NCI-H510A (cell line): ENCODE measurements around the gene PHAF1.

Experiments
- DNase-seq: peaks from one replicate; lab custom pipeline; 2025; lab: John Stamatoyannopoulos, UW

Gene PHAF1

DNA sequence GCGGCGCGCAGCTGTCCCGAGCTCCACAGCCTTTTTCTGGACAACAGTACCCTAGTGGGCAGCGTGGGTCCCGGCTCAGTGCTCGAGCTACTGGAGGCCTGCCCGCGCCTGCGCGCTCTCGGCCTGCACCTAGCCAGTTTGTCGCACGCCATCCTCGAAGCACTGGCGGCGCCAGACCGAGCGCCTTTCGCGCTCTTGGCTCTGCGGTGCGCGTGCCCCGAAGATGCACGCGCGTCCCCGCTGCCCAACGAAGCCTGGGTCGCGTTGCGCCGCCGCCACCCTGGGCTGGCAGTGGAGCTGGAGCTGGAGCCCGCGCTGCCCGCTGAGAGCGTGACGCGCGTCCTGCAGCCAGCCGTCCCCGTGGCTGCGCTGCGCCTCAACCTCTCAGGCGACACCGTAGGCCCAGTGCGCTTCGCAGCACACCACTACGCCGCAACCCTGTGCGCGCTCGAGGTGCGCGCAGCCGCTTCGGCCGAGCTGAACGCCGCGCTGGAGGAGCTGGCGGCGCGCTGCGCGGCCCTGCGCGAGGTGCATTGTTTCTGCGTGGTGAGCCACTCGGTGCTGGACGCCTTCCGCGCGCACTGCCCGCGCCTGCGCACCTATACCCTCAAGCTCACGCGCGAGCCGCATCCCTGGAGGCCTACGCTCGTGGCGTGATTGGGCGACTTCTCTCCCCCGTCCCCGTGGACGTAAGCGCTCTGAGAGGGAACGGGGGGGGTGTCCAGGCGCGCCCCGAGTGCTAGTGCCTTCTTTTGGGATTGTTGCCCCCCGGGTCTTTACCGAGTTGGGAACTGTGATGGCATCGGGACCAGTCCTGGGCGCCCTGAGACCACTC, 53.6 kb downstream of the PHAF1 start:
- no peak for DNase-seq

DNA sequence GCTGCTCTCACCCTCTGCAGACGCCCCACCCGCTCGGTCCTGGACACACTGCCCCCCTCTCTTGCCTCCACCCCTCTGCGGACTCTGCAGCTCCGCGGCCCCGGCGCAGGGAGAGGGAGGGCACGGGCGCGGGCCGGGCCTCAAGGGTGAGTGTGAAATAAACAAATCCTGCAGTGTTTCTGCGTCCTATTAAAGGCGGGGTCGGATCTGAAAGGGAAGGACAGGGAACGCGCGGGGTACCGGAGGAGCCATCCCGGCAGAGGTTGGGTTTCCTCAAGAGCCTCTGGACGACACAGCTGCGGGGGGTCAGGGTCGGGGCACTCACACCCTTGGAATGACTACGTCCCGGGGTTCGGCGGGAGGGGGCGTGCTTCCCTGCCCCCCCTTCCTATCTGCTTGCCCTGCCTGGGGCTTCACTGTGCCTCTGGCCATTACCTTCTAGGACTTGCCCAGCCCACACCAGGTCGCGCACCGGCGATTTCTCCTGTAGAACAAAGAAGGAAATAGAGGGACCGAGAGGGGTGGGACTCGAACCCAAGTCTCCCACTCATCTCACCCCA, 54.3 kb downstream of the PHAF1 start:
- no peak for DNase-seq

GRCh38 chr16:67164599-67165061, 54.9 kb downstream of the PHAF1 start, which contains the start of gene HSF4:
HSF4 (plus strand) TSS chr16:67164745; CDS start chr16:67164812, 67 bp downstream.
- DNase-seq = no peak

GRCh38 chr16:67165121-67166078, 55.7 kb downstream of the PHAF1 start:
- no peak for DNase-seq

DNA sequence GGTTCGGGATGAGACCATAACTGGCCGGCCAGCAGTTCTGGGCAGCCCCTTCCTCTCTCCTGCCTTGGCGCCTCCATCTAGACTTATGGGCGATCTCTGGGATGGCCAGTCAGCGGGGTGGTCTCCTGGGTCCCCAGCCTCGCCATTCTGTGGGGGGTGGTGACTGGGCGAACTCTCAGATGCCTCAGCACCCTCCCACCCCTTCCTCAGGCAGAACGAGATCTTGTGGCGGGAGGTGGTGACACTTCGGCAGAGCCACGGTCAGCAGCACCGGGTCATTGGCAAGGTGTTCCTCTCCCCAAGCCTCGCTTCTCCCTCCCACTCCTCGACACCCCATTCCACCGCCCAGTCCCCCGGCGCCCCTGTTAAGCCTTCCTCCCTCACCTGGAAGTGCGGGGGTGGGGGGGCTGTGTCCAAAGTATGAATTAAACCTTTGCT, 56.4 kb downstream of the PHAF1 start:
- no peak for DNase-seq

DNA sequence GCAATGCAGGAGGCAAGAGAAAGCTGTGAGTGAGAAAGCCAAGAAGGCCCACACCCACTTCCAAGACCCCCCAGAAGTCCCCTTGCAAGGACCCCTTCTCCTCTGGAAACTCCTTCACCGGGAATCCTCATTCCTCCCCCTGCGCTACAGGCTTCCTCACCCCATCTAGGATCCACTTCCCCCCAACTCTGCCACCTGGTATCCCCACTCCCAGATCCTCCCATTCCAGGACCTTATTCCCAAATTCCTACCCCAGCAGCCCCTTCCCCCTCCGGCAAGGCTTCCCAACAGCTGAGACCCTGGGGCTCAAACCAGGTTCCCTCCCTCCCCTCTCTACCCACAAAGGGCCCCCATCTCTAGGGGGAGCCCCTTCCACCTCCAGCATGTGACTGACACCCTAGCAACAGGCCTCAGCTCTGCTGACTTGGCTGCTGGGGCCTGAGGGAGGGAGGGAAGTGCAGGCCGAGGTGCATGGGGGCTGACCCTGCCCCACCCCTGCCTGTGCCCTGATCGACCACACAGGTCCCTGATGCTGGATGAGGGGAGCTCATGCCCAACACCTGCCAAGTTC, 56.9 kb downstream of the PHAF1 start:
- DNase-seq = no peak

- no peak for DNase-seq
These were observed 57.8 kb downstream of the PHAF1 start for GRCh38 chr16:67167588-67167987.

- DNase-seq = no peak
These were observed 59.3 kb downstream of the PHAF1 start for GRCh38 chr16:67169011-67169451.

GRCh38 chr16:67169642-67170167, 60.0 kb downstream of the PHAF1 start:
- DNase-seq = no peak

GRCh38 chr16:67170168-67170948, 60.6 kb downstream of the PHAF1 start, which contains the start of gene NOL3:
NOL3 (plus strand) TSS chr16:67170538.
- peak; percentile 78 for DNase-seq

DNA sequence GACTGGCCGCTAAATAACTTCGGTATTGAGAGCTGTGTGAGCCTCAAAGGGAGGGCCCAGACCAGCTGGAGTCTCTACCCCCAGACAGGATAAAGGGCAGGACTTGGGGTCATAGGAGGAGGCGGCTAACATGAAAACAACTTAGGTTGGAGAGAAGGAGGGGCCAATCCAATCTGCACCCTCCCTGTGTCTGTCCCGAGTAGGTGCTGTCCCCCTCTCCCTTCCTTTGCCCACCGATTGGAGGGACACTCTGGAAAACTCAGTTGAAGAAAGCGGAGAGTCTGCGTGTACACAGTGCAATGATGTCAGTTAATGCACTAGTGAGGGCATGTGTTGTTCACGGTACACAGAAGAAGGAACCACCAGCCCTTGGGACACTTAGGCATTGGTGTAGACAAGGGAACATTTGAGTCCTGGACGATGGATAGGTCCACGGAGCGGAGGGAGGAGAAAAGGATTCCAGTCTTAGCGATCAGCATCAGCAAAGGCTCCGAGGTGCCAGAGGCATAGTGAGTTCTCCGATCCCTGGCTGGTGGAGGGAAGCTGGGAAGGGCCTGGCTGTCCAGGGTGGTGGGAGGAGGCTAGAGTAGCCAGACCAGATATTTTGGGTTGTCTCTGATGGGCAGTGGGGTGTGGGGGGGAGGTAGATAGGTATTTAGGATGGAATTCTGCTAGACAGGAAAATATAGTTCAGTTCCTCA, 61.4 kb downstream of the PHAF1 start:
- DNase-seq = no peak

DNA sequence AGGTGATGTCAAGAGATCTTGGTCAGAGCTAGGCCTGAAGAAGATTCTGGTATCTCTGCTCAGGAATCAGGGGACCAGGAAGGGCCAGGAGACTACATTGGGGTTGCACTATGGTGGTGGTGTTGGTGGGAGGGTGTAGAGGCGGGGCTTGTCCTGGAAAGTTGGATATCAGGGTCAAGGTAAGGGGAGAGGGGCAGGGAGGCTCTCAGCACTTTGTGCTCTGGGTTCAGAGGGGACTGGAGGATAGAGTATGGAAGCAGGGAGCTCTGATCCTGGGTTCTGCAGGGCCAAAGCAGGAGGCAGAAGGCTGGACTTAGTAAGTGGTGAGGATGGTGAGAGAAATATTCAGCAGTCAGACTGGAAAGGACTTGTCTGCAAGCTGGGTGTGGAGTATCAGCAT, 63.6 kb downstream of the PHAF1 start:
- DNase-seq = no peak

- DNase-seq = peak; percentile 66
These were observed 64.3 kb downstream of the PHAF1 start for GRCh38 chr16:67173808-67174705.

GRCh38 chr16:67174706-67175231, 65.0 kb downstream of the PHAF1 start:
- DNase-seq = no peak

GRCh38 chr16:67176662-67177061, 66.9 kb downstream of the PHAF1 start:
- DNase-seq = no peak

GRCh38 chr16:67177743-67178699, 68.3 kb downstream of the PHAF1 start:
- peak; percentile 87 for DNase-seq

- DNase-seq = no peak
These were observed 69.8 kb downstream of the PHAF1 start for GRCh38 chr16:67179421-67180080.
